Cardiac fibroblast (primary cell): Measurements from ENCODE around the gene VANGL1.
"Not testable (repeated sequence)": the region's sequence is repeated elsewhere in the genome, so short reads cannot be mapped to it uniquely, and the experiment has no call there.

Experiments
- DNase-seq, 2 donors: peaks; one replicate each; pipeline versions ENCODE4 v3.0.0 to v3.0.0-alpha.2; 2010; ENCODE audit warnings: low read depth in 2 of 2
- H3K4me3 ChIP-seq, 2 donors: replicated peaks in 1 of 2; 1 replicate in 1 of 2; 2 replicates in 1 of 2; pipeline ENCODE4 v1.5.1; 2011; ENCODE audit warnings: low read depth in 2 of 2, low read length in 2 of 2, mild to moderate bottlenecking in 2 of 2, moderate library complexity in 1 of 2
- TF ChIP-seq, protein P1 (sequence below): IDR thresholded peaks from one replicate; pipeline ENCODE4 v1.5.1; 2011; ENCODE audit warnings: low read depth, mild to moderate bottlenecking, low read length, inconsistent platforms

VANGL1 gene

DNA sequence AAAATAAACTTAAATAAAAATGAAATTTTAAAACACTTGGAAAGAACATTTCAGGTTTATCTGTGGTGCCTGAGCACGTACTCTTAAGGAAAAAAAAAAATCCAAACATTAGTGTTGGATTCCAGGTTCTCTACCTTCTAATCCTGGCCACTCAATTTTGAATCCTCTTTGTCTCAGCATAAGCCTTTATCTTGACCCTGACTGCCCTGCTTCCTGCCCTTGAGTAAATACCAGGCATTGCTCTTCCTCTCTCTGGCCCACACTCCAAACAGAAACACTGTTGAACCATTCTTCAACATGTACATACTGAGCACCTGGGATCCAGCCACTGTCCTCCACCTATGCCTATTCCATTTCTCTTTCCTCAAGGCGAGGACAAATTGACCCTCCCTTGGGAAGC, 11.4 kb upstream of the VANGL1 start:
- TF ChIP-seq, protein P1, sequence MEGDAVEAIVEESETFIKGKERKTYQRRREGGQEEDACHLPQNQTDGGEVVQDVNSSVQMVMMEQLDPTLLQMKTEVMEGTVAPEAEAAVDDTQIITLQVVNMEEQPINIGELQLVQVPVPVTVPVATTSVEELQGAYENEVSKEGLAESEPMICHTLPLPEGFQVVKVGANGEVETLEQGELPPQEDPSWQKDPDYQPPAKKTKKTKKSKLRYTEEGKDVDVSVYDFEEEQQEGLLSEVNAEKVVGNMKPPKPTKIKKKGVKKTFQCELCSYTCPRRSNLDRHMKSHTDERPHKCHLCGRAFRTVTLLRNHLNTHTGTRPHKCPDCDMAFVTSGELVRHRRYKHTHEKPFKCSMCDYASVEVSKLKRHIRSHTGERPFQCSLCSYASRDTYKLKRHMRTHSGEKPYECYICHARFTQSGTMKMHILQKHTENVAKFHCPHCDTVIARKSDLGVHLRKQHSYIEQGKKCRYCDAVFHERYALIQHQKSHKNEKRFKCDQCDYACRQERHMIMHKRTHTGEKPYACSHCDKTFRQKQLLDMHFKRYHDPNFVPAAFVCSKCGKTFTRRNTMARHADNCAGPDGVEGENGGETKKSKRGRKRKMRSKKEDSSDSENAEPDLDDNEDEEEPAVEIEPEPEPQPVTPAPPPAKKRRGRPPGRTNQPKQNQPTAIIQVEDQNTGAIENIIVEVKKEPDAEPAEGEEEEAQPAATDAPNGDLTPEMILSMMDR = no peak
- no peak for DNase-seq
- H3K4me3 ChIP-seq = no peak overlapping the region

DNA sequence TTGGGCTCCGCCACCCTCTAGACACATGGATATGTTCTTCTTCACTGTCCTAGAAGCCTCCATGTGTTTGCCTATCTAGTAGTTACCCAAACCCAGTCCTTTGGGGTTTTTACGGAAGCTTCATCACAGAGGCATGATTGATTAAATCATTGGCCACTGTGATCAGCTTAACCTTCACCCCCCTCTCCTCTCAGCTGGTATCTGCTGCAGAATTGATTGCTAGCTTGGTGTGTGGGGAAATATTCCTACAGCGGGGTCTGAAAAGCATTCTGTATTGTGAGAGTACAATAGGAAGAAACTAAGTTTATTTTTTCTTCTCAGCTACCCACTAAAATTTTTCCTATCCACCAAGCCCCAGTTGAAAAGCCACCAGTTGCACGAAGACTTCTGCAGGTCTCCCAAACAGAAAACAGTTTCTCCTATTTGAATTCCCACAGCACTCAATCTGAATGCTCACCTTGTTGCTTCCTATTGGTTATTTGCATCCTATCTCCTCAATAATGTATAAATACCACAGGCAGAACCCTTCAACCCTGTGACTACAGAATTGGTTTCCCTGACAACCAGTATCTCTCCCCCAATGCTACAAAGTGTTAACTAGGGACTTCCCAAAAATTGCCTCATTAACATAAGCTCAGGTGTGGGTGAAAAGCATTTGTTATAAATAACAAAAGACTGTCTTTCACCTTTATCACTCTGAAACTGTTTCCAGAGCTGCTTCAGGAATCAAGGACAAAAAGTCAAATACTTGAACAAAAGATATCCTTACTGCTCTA, 9.3 kb upstream of the VANGL1 start:
- no peak for DNase-seq
- TF ChIP-seq, protein P1 = no peak
- H3K4me3 ChIP-seq = no peak overlapping the region

DNA sequence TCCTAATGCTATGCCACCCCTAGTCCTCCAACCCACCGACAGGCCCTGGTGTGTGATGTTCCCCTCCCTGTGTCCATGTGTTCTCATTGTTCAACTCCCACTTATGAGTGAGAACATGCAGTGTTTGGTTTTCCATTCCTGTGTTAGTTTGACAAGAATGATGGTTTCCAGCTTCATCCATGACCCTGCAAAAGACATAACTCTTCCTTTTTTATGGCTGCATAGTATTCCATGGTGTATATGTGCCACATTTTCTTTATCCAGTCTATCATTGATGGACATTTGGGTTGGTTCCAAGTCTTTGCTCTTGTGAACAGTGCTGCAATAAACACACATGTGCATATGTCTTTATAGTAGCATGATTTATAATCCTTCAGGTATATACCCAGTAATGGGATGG, 8.2 kb upstream of the VANGL1 start:
- not testable (repeated sequence) for H3K4me3 ChIP-seq, DNase-seq

DNA sequence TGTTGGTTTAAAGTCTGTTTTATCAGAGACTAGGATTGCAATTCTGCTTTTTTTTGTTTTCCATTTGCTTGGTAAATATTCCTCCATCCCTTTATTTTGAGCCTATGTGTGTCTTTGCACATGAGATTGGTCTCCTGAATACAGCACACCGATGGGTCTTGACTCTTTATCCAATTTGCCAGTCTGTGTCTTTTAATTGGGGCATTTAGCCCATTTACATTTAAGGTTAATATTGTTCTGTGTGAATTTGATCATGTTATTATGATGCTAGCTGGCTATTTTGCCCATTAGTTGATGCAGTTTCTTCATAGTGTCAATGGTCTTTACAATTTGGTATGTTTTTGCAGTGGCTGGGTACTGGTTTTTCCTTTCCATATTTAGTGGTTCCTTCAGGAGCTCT, 4.5 kb upstream of the VANGL1 start:
- H3K4me3 ChIP-seq, DNase-seq: not testable (repeated sequence)

GRCh38 chr1:115640384-115640783, 1.4 kb upstream of the VANGL1 start:
- no peak overlapping the region for H3K4me3 ChIP-seq
- no peak for DNase-seq
- TF ChIP-seq, protein P1 = no peak

- DNase-seq = peak; percentile 37 to 52
- TF ChIP-seq, protein P1 = no peak
Measured at GRCh38 chr1:115642168-115643072, 650 bp downstream of the VANGL1 start.

GRCh38 chr1:115643225-115643624, 1.5 kb downstream of the VANGL1 start:
- TF ChIP-seq, protein P1 = no peak
- no peak for DNase-seq
- peak overlapping the region in 1 of 2 donors; percentile 85 for H3K4me3 ChIP-seq

More at GRCh38 chr1:115642168-115643072, 650 bp downstream of the VANGL1 start:
- H3K4me3 ChIP-seq = peak overlapping the region; percentile 85 to 93
